H9 (cell line): Measurements from ENCODE around the gene CD164L2. TPM values are rescaled to one million over a fixed set of nuclear protein-coding genes. Genes with fewer than 3 reads are reported as not detected.

Experiments
- DNase-seq: peaks from one replicate; pipeline ENCODE4 v3.0.0-alpha.2; 2017
- H2AFZ ChIP-seq: one replicate; pipeline ENCODE4 v1.6.1; 2013; ENCODE audit warnings: mild to moderate bottlenecking, low read length, control low read depth, moderate library complexity
- H2AK5ac ChIP-seq: 2 replicates; pipeline ENCODE4 v1.6.1; 2013; ENCODE audit warnings: low read length, control low read depth, mixed read lengths; ENCODE audit not compliant: insufficient read length
- H2BK120ac ChIP-seq: one replicate; pipeline ENCODE4 v1.6.1; 2013; ENCODE audit warnings: low read depth, mild to moderate bottlenecking, low read length, control low read depth, inconsistent platforms; ENCODE audit not compliant: poor library complexity, severe bottlenecking
- H2BK12ac ChIP-seq: 2 replicates; pipeline ENCODE4 v1.6.1; 2013; ENCODE audit warnings: low read length, control low read depth, mixed read lengths, low read depth; ENCODE audit not compliant: insufficient read length
- H2BK15ac ChIP-seq: 2 replicates; pipeline ENCODE4 v1.6.1; 2013; ENCODE audit warnings: low read depth, low read length, control low read depth
- H2BK20ac ChIP-seq: one replicate; pipeline ENCODE4 v1.6.1; 2013; ENCODE audit warnings: low read depth, mild to moderate bottlenecking, low read length, control low read depth, inconsistent platforms; ENCODE audit not compliant: poor library complexity, severe bottlenecking
- H2BK5ac ChIP-seq: 2 replicates; pipeline ENCODE4 v1.6.1; 2013; ENCODE audit warnings: low read length, control low read depth, mixed read lengths; ENCODE audit not compliant: insufficient read length
- H3K14ac ChIP-seq: 2 replicates; pipeline ENCODE4 v1.6.1; 2013; ENCODE audit warnings: low read length, control low read depth; ENCODE audit not compliant: insufficient read depth
- H3K18ac ChIP-seq: 2 replicates; pipeline ENCODE4 v1.6.1; 2013; ENCODE audit warnings: low read depth, mild to moderate bottlenecking, mixed read lengths, low read length, control low read depth; ENCODE audit not compliant: insufficient read length
- H3K23ac ChIP-seq: 2 replicates; pipeline ENCODE4 v1.6.1; 2013; ENCODE audit warnings: low read length, control low read depth, mixed read lengths, low read depth; ENCODE audit not compliant: insufficient read length
- H3K23me2 ChIP-seq: 2 replicates; pipeline ENCODE4 v1.6.1; 2013; ENCODE audit warnings: low read depth, mild to moderate bottlenecking, mixed read lengths, low read length, control low read depth; ENCODE audit not compliant: insufficient read length, poor library complexity, severe bottlenecking
- H3K27ac ChIP-seq: 2 replicates; pipeline ENCODE4 v1.5.1; 2013; ENCODE audit warnings: low read length, control low read depth, mixed read lengths, low read depth; ENCODE audit not compliant: insufficient read length
- H3K27me3 ChIP-seq: 2 replicates; pipeline ENCODE4 v1.6.1; 2013; ENCODE audit warnings: low read length, control low read depth, inconsistent platforms; ENCODE audit not compliant: insufficient read depth
- H3K4ac ChIP-seq: 2 replicates; pipeline ENCODE4 v1.6.1; 2013; ENCODE audit warnings: low read depth, mild to moderate bottlenecking, control low read depth, inconsistent platforms, low read length, moderate library complexity
- H3K4me1 ChIP-seq: 2 replicates; pipeline ENCODE4 v1.6.1; 2013; ENCODE audit warnings: low read length, control low read depth, inconsistent platforms; ENCODE audit not compliant: insufficient read depth
- H3K4me2 ChIP-seq: 2 replicates; pipeline ENCODE4 v1.6.1; 2013; ENCODE audit warnings: low read length, control low read depth, mixed read lengths; ENCODE audit not compliant: insufficient read length, insufficient read depth
- H3K56ac ChIP-seq: 2 replicates; pipeline ENCODE4 v1.6.1; 2013; ENCODE audit warnings: low read depth, mild to moderate bottlenecking, mixed read lengths, low read length, control low read depth; ENCODE audit not compliant: insufficient read length
- H3K79me1 ChIP-seq: 2 replicates; pipeline ENCODE4 v1.6.1; 2013; ENCODE audit warnings: low read depth, mild to moderate bottlenecking, moderate library complexity, low read length, control low read depth, inconsistent platforms; ENCODE audit not compliant: insufficient read depth, poor library complexity, severe bottlenecking
- H3K79me2 ChIP-seq: 2 replicates; pipeline ENCODE4 v1.6.1; 2013; ENCODE audit warnings: low read length, control low read depth, inconsistent platforms; ENCODE audit not compliant: insufficient read depth
- H3K9ac ChIP-seq: 2 replicates; pipeline ENCODE4 v1.6.1; 2013; ENCODE audit warnings: low read length, control low read depth, mixed read lengths; ENCODE audit not compliant: insufficient read length; ENCODE audit errors: extremely low read depth
- H3K9me3 ChIP-seq: one replicate; pipeline ENCODE4 v1.6.1; 2013; ENCODE audit warnings: low read depth, low read length, inconsistent platforms; ENCODE audit not compliant: control insufficient read depth
- H3T11ph ChIP-seq: one replicate; pipeline ENCODE4 v1.6.1; 2013; ENCODE audit warnings: mild to moderate bottlenecking, low read length, control low read depth, inconsistent platforms
- H4K20me1 ChIP-seq: one replicate; pipeline ENCODE4 v1.6.1; 2013; ENCODE audit not compliant: control insufficient read depth, insufficient read length, insufficient read depth
- H4K5ac ChIP-seq: 2 replicates; pipeline ENCODE4 v1.6.1; 2013; ENCODE audit warnings: low read depth, mild to moderate bottlenecking, mixed read lengths, low read length, control low read depth; ENCODE audit not compliant: insufficient read length
- H4K8ac ChIP-seq: replicated peaks from 2 replicates; pipeline ENCODE4 v1.6.1; 2013; ENCODE audit warnings: low read length, control low read depth, mixed read lengths, low read depth; ENCODE audit not compliant: insufficient read length
- H4K91ac ChIP-seq: 2 replicates; pipeline ENCODE4 v1.6.1; 2013; ENCODE audit warnings: low read depth, mild to moderate bottlenecking, moderate library complexity, mixed read lengths, low read length, control low read depth; ENCODE audit not compliant: insufficient read length
- H3K27ac Mint-ChIP-seq, 3 experiments: 2 replicates in 2 of 3; 3 replicates in 1 of 3; pipeline ENCODE4 v1.8.0; 2020 to 2021; ENCODE audit warnings: mixed read lengths in 3 of 3, mild to moderate bottlenecking in 1 of 3, moderate library complexity in 1 of 3
- H3K27me3 Mint-ChIP-seq: 2 replicates; pipeline ENCODE4 v1.8.0; 2021; ENCODE audit warnings: low read depth, mild to moderate bottlenecking, moderate library complexity, mixed read lengths
- H3K36me3 Mint-ChIP-seq, 3 experiments: 2 replicates in 2 of 3; 3 replicates in 1 of 3; pipeline ENCODE4 v1.8.0; 2020 to 2021; ENCODE audit warnings: low read depth in 3 of 3, mixed read lengths in 3 of 3; ENCODE audit not compliant: insufficient read depth in 1 of 3
- H3K4me1 Mint-ChIP-seq, 2 experiments: 2 replicates each; pipeline ENCODE4 v1.8.0; 2020; ENCODE audit warnings: mixed read lengths in 2 of 2
- H3K4me3 Mint-ChIP-seq, 2 experiments: 2 replicates in 1 of 2; 3 replicates in 1 of 2; pipeline ENCODE4 v1.8.0; 2020 to 2021; ENCODE audit warnings: mild to moderate bottlenecking in 2 of 2, mixed read lengths in 2 of 2, moderate library complexity in 1 of 2
- H3K9me3 Mint-ChIP-seq, 2 experiments: 2 replicates in 1 of 2; 3 replicates in 1 of 2; pipeline ENCODE4 v1.8.0; 2020; ENCODE audit warnings: mild to moderate bottlenecking in 2 of 2, mixed read lengths in 2 of 2, moderate library complexity in 1 of 2
- CTCF ChIP-seq: fragments of 200-600 bp; sonication (generic); conservative IDR thresholded peaks from 3 replicates; pipeline ENCODE4 v1.8.0; 2021; ENCODE audit warnings: antibody characterized with exemption, mild to moderate bottlenecking
- WGBS: extraction: QIAGEN DNeasy Blood & Tissue Kit; methylation state at CpG from one replicate; pipeline ENCODE4 v1.1.7; 2013; ENCODE audit warnings: missing lambda C conversion rate, low lambda C conversion rate, mixed read lengths; ENCODE audit not compliant: insufficient read length; ENCODE audit errors: extremely low coverage; 5-methylcytosine and 5-hydroxymethylcytosine counted together
- total RNA-seq: library from RNA; stranded (reverse); gene quantifications from 2 replicates; pipeline ENCODE4 v1.2.1, GENCODE V29; 2021

CD164L2 gene
- total RNA-seq, 1 experiment from 2014 or later: 1.2 TPM

GRCh38 chr1:27342778-27343638, 40.1 kb downstream of the CD164L2 start:
- Histone ChIP-seq H3K27me3 (no peaks in the 10 kb centered on the region), H3T11ph (no peak overlapping the region), H2BK5ac (no peak overlapping the region), H3K23me2 (no peaks in the 10 kb centered on the region), H2BK120ac (no peak overlapping the region), H2AFZ (no peak overlapping the region), H3K4me2 (no peak overlapping the region), H2AK5ac (no peak overlapping the region), H4K91ac (no peak overlapping the region), H2BK12ac (no peak overlapping the region), H2BK20ac (no peak overlapping the region), H3K9me3 (no peaks in the 10 kb centered on the region), H3K27ac (no peak overlapping the region), H3K14ac (0 out of 2 replicates have a peak overlapping the region, but pooled peaks have one; percentile 27), H3K4ac (no peak overlapping the region), H3K23ac (no peak overlapping the region), H3K4me1 (no peaks in the 10 kb centered on the region; the same call in 1 of the 2 replicates), H3K79me2 (no peaks in the 10 kb centered on the region; the same call in 1 of the 2 replicates), H4K20me1 (peaks cover 3% of the 10 kb centered on the region), H4K8ac (no peak overlapping the region), H3K18ac (no peak overlapping the region), H4K5ac (no peak overlapping the region), H3K9ac (no peak overlapping the region), H2BK15ac (no peak overlapping the region), H3K79me1 (no peaks in the 10 kb centered on the region), H3K56ac (no peak overlapping the region)
- Mint-ChIP-seq H3K9me3 (no peaks in the 10 kb centered on the region), H3K36me3 (peaks cover 5 to 19% (median 12%) of the 10 kb centered on the region in 3 experiments; a peak in 5 of 7 replicates), H3K4me3 (peak overlapping the region; percentile 58 to 71; a peak in 4 of 5 replicates), H3K27ac (peak overlapping the region in 2 of 3 experiments; percentile 7 to 51; a peak in 2 of 7 replicates), H3K4me1 (peaks cover 45 to 50% of the 10 kb centered on the region in 2 experiments), H3K27me3 (peaks cover 4% of the 10 kb centered on the region)
- peak; percentile 61 for DNase-seq
- no CpG with 5 or more reads among the region's 31 CpGs for WGBS
- TF ChIP-seq CTCF: no peak
